Common myeloid progenitor, CD34-positive (primary cell): ENCODE data around the gene CACNG4.

Source experiments
- CTCF ChIA-PET: fragments of 350-600 bp; sonication (Branson Sonifier 250); formaldehyde crosslinking; loops from one replicate; lab custom pipeline; 2021; ENCODE audit warnings: antibody characterized with exemption; lab: Charles Lee
- POLR2A ChIA-PET: fragments of 350-600 bp; sonication (Branson Sonifier 250); formaldehyde crosslinking; loops from one replicate; lab custom pipeline; 2021; ENCODE audit warnings: antibody characterized with exemption; lab: Charles Lee
- DNase-seq, 3 donors: peaks; one replicate each; pipeline versions ENCODE4 v3.0.0 to v3.0.0-alpha.2; 2013
- H3K27ac ChIP-seq, 2 experiments: 1 replicate in 1 of 2; 2 replicates in 1 of 2; pipeline ENCODE4 v1.7.0; 2013; ENCODE audit warnings: inconsistent platforms in 2 of 2, low read length in 2 of 2, mild to moderate bottlenecking in 2 of 2, low read depth in 1 of 2, moderate library complexity in 1 of 2; ENCODE audit not compliant: severe bottlenecking in 2 of 2, insufficient read depth in 1 of 2, poor library complexity in 1 of 2
- H3K27me3 ChIP-seq, 5 experiments: replicated peaks in 2 of 5; 1 replicate in 3 of 5; 2 replicates in 2 of 5; pipeline versions ENCODE4 v1.6.1 to v1.7.0; 2013; ENCODE audit warnings: low read length in 4 of 5, mild to moderate bottlenecking in 2 of 5, moderate library complexity in 2 of 5, inconsistent platforms in 1 of 5; ENCODE audit not compliant: insufficient read depth in 5 of 5, control insufficient read depth in 4 of 5
- H3K36me3 ChIP-seq, 4 experiments: 1 replicate in 2 of 4; 2 replicates in 2 of 4; pipeline versions ENCODE4 v1.6.1 to v1.7.0; 2013; ENCODE audit warnings: low read length in 3 of 4, control low read depth in 1 of 4, mild to moderate bottlenecking in 1 of 4; ENCODE audit not compliant: control insufficient read depth in 4 of 4, insufficient read depth in 4 of 4
- H3K4me1 ChIP-seq, 4 experiments: 1 replicate in 3 of 4; 2 replicates in 1 of 4; pipeline versions ENCODE4 v1.6.1 to v1.7.1; 2013; ENCODE audit warnings: low read length in 3 of 4, mild to moderate bottlenecking in 3 of 4, control low read depth in 1 of 4, inconsistent platforms in 1 of 4, moderate library complexity in 1 of 4; ENCODE audit not compliant: control insufficient read depth in 4 of 4, insufficient read depth in 4 of 4; ENCODE audit errors: control extremely low read depth in 1 of 4
- H3K4me3 ChIP-seq, 7 experiments: 1 replicate in 4 of 7; 2 replicates in 3 of 7; pipeline versions ENCODE4 v1.5.1 to v1.7.0; 2013; ENCODE audit warnings: mild to moderate bottlenecking in 7 of 7, low read length in 6 of 7, moderate library complexity in 6 of 7, inconsistent platforms in 2 of 7, low read depth in 2 of 7, control low read depth in 1 of 7; ENCODE audit not compliant: insufficient read depth in 4 of 7, control insufficient read depth in 1 of 7; ENCODE audit errors: extremely low read depth in 1 of 7
- H3K9me3 ChIP-seq, 5 experiments: 1 replicate in 4 of 5; 2 replicates in 1 of 5; pipeline versions ENCODE4 v1.6.1 to v1.7.1; 2013; ENCODE audit warnings: low read length in 4 of 5, mild to moderate bottlenecking in 2 of 5, inconsistent platforms in 1 of 5, low read depth in 1 of 5, moderate library complexity in 1 of 5; ENCODE audit not compliant: control insufficient read depth in 4 of 5, insufficient read depth in 2 of 5; ENCODE audit errors: control extremely low read depth in 1 of 5
- WGBS: methylation state at CpG from one replicate; pipeline ENCODE4 v1.1.5; 2013; ENCODE audit not compliant: insufficient coverage; 5-methylcytosine and 5-hydroxymethylcytosine counted together

The CACNG4 gene

DNA sequence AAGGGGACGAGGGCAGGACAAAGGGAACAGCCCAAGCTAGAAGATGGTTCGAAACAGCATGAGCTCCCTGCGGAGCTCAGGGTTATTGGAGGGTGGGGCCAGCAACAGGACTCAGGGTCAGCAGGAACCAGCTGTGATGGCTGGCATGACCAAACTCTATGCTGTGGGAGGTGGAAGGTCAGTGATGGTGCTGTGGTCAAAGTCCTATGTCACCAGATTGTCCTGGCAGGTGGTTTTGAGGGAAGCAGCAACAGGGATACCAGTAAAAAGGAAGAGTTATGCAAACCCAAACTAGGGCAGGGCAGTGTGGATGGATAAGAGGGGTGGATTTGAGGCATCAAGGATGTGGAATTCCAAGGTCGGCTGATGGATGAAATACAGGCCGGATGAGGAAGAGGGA, 32.4 kb downstream of the CACNG4 start:
- CTCF ChIA-PET: no interaction called here
- H3K9me3 ChIP-seq: peaks cover 0 to 4% (median 0%) of the 10 kb centered on the region in 5 experiments
- 96% methylated on average over 5 of the region's 5 CpGs for WGBS
- POLR2A ChIA-PET: no interaction called here
- no peak for DNase-seq
- H3K4me3 ChIP-seq: no peak overlapping the region
- H3K27me3 ChIP-seq: peaks cover 0 to 2% (median 0%) of the 10 kb centered on the region in 5 experiments
- no peaks in the 10 kb centered on the region for H3K36me3 ChIP-seq
- H3K27ac ChIP-seq: no peak overlapping the region
- no peaks in the 10 kb centered on the region for H3K4me1 ChIP-seq

DNA sequence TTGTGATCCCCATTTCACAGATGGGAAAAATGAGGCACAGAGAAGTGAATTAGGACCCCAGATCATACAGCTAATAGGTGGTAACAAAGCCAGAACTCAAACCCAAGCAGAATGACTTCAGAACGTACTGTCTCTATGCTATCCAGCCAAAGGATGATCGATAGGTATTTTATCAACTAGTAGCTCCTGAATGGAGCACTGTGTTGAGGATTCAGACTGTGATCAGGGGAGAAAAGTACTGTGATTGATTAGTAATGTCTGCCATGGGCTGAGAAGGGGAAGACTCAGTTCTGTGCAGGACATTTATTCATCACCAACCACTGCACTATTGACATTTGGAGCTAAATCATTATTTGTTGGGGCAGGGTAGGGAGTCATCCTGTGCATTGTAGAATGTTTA, 38.7 kb downstream of the CACNG4 start:
- CTCF ChIA-PET: no interaction called here

DNA sequence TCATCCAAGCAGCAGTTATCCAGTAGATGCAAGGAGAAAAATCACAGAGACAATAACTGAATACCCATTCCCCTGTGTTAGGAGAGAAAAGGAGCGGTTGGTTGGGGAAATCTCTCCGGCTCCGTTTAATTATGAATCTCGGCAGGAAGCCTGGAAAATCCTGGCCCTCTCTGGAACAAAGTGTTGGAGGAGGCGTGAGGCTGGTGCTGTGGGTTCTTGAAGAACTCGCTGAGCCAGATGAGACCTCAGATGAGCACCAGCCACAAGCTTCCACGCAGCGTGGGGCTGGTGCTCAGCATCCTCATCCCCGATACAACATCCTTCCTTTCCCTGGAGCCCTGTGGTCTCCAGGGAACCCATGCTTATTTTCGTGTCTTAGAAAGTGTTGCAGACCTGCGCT, 39.7 kb downstream of the CACNG4 start:
- Histone ChIP-seq H3K4me1 (no peaks in the 10 kb centered on the region), H3K4me3 (no peak overlapping the region), H3K36me3 (no peaks in the 10 kb centered on the region), H3K27ac (no peak overlapping the region), H3K27me3 (peaks cover 0 to 15% (median 0%) of the 10 kb centered on the region in 5 experiments), H3K9me3 (peaks cover 0 to 13% (median 1%) of the 10 kb centered on the region in 5 experiments)
- ChIA-PET POLR2A (no interaction called here), CTCF (no interaction called here)
- no peak for DNase-seq
- WGBS: 78% methylated on average over 8 of the region's 11 CpGs

More for the DNA sequence above, 38.7 kb downstream of the CACNG4 start:
- H3K9me3 ChIP-seq: peaks cover 0 to 9% (median 1%) of the 10 kb centered on the region in 5 experiments
- no peaks in the 10 kb centered on the region for H3K4me1 ChIP-seq
- DNase-seq: no peak
- 100% methylated on average over 2 of the region's 2 CpGs for WGBS
- H3K27ac ChIP-seq: no peak overlapping the region
- no peak overlapping the region for H3K4me3 ChIP-seq
- POLR2A ChIA-PET: no interaction called here
- H3K27me3 ChIP-seq: peaks cover 0 to 15% (median 0%) of the 10 kb centered on the region in 5 experiments
- H3K36me3 ChIP-seq: no peaks in the 10 kb centered on the region

- WGBS: 94% methylated on average over 4 of the region's 6 CpGs
- Histone ChIP-seq H3K4me1 (no peaks in the 10 kb centered on the region), H3K9me3 (peaks cover 0 to 13% (median 5%) of the 10 kb centered on the region in 5 experiments), H3K36me3 (no peaks in the 10 kb centered on the region), H3K4me3 (no peak overlapping the region), H3K27me3 (peaks cover 0 to 18% (median 0%) of the 10 kb centered on the region in 5 experiments), H3K27ac (no peak overlapping the region)
- DNase-seq: no peak
- POLR2A ChIA-PET: no interaction called here
- CTCF ChIA-PET: no interaction called here
These were observed 42.8 kb downstream of the CACNG4 start for GRCh38 chr17:67007266-67007665.

DNA sequence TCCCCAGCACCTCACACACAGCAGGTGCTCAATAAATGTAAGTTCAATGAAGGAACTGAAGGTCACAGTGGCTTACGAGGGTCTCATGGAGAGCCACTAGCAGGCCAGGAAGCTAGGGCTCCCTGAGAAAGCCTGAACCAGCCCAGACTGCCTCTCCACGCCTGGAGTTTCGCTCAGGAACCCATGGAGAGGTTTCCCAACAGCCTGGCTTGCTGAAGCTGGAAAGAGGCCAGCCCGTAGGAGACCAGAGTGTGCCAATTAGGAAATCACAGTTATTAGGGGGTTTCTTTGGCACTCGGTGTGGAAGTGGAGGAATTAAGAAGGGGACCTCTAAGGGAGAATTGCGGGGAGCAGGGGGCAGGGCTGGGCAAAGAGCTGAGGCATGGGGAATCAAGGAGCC, 43.6 kb downstream of the CACNG4 start:
- DNase-seq: no peak
- no peaks in the 10 kb centered on the region for H3K36me3 ChIP-seq
- no peak overlapping the region for H3K4me3 ChIP-seq
- no peak overlapping the region for H3K27ac ChIP-seq
- ChIA-PET CTCF (no interaction called here), POLR2A (no interaction called here)
- peaks cover 0 to 18% (median 0%) of the 10 kb centered on the region in 5 experiments for H3K27me3 ChIP-seq
- WGBS: 97% methylated on average over 5 of the region's 6 CpGs
- H3K9me3 ChIP-seq: peaks cover 0 to 13% (median 5%) of the 10 kb centered on the region in 5 experiments
- no peaks in the 10 kb centered on the region for H3K4me1 ChIP-seq

GRCh38 chr17:67011527-67012175, 47.1 kb downstream of the CACNG4 start:
- H3K27me3 ChIP-seq: peaks cover 0 to 6% (median 0%) of the 10 kb centered on the region in 5 experiments
- CTCF ChIA-PET: no interaction called here
- no peak overlapping the region for H3K27ac ChIP-seq
- POLR2A ChIA-PET: no interaction called here
- H3K4me3 ChIP-seq: no peak overlapping the region
- no peaks in the 10 kb centered on the region for H3K4me1 ChIP-seq
- peaks cover 0 to 13% (median 5%) of the 10 kb centered on the region in 5 experiments for H3K9me3 ChIP-seq
- H3K36me3 ChIP-seq: no peaks in the 10 kb centered on the region
- no peak for DNase-seq
- 85% methylated on average over 8 of the region's 9 CpGs for WGBS

DNA sequence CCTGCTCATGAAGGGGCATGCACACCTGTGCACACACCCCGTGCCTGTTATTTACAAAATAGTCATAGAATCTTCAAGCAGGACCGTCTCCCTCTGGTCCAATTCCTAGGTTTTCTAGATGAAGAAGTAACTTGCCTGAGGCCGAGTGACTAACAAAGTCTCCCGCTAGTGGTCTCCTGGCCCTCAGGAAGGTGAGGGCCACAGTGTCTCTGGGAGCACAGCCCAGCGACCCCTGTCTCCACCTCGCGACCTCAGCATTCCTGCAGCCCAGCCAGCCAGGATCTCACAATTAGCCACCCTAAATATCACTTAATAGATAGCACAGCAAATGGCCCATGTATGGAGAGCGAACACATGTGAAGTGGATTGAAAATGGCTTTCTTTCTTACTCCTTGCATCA, 49.4 kb downstream of the CACNG4 start:
- 96% methylated on average over 8 of the region's 8 CpGs for WGBS
- no peak for DNase-seq
- CTCF ChIA-PET: no interaction called here
- no peak overlapping the region for H3K4me3 ChIP-seq
- H3K36me3 ChIP-seq: no peaks in the 10 kb centered on the region
- POLR2A ChIA-PET: no interaction called here
- H3K27ac ChIP-seq: no peak overlapping the region
- no peaks in the 10 kb centered on the region for H3K4me1 ChIP-seq
- H3K27me3 ChIP-seq: peaks cover 0 to 6% (median 0%) of the 10 kb centered on the region in 5 experiments
- peaks cover 0 to 9% (median 5%) of the 10 kb centered on the region in 5 experiments for H3K9me3 ChIP-seq
